GM18520 (cell line): ENCODE data around the gene IGSF9B.

Source experiments
- ATAC-seq: cut with Tn5 transposase; IDR thresholded peaks from one replicate; pipeline ENCODE4 v1.9.1; 2021; ENCODE audit not compliant: unreplicated experiment

Gene IGSF9B

DNA sequence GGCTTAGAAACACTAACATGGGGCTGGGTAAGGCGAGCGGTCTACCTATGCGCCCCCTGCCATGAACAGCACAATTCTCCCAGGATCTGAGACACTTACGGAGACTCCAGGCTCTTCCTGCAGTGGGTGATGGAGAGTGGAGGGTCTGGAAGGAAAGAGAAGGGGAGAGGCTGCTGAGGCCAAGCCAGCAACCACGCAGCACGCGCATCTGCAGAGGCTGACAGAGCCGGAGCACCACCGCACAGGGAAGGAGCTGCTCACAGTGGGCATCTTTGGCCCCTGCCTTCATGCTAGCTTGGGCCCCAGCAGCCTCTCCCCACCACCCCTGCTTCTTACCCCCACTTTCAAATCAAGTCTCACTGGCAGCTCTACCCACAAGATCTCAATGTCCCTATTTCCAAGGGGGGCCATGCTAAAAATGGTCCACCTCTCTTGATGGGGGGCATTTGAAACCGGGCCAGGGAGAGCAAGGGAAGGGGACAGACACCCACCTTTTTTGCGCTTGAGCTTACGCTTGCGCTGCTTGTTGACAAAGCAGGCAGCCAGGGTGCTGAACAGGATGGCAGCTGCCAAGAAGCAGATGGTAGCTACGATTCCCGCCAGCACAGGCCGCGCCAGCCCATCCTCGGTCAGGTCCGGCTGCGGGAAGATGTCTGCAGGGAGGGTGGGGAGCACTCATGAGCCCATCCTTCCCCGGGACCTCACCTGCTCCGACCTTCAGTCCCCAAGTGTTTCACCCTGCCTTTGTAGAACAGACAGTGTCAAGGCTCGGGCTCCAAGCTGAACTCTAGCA is 34.5 kb downstream of the IGSF9B start:
- ATAC-seq = no peak

DNA sequence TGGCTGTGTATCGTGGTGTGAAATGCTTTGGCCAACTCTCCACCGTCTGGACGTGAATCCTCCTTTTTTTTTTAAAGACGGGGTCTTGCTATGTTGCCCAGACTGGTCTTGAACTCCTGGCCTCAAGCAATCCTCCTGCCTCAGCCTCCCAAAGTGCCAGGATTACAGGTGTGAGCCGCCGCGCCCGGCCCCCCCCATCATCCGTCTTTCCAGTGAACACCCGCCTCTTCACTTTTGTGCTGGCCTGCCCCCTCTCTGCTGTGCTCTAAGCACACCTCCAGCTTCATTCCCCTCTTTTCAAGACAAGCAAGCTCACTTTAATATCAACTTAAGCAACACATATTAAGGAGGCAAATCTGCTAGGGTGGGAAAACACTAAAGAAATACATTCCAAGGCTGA is 35.3 kb downstream of the IGSF9B start:
- ATAC-seq = no peak

DNA sequence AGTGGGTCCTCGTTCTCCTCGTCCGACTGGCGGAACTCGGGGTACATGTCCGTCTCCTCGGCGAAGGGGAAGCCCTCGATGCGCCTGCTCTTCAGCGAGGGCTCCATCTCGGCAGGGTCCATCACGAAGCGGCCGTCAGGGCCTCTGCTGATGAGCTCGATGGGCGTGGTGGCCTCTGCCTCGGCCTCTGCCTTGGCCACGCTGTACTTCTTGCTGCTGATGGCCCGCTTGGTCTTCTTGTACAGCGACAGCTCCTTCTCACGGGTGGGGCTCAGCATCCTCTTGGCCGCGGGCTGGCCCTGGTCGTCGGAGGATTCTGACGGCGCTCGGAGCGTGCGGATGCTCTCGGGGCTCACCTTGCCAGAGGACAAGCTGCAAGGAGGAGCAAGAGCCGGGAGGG is 35.7 kb downstream of the IGSF9B start:
- no peak for ATAC-seq

DNA sequence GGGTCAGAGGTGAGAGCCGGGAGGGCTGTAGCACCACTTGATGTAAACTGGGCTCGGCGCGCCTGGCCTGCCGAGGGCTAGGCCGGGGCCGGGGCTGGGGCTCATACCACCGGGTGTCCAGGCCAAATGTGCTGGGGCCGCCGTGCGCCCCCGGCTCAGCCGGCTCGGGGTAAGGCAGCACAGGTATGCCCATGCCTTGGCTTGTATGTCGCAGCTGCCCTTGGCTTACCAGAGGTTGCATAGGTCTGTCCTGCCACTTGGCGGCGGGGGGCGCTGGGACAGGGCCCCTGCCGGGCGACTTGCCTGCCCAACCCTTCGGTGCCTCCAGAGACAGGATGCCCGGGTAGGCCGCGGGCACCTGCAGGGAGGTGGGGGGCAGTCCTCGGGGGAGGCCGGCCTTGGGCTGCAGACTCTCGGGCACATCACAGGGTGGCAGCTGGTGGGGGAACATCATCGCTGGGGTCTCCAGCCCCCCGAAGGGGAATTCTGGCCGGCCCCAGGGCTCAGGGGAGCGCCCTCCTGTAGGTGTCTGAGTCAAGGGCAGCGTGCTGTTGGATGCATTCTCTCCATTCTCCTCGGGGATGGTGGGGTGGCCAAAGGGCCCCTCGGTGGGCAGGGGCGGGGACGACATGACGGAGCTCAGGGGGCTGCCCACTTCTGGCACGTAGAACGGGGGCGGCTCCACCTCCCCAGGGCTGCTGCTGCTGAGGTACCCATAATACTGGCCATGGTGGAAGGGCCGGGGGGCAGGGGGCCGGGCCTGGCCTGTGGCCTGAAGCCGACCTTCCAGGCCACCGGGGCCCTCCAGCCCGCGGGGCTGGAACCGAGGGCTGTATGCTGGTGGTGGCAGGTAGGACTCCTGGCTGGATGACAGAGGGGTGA is 36.4 kb downstream of the IGSF9B start:
- no peak for ATAC-seq

DNA sequence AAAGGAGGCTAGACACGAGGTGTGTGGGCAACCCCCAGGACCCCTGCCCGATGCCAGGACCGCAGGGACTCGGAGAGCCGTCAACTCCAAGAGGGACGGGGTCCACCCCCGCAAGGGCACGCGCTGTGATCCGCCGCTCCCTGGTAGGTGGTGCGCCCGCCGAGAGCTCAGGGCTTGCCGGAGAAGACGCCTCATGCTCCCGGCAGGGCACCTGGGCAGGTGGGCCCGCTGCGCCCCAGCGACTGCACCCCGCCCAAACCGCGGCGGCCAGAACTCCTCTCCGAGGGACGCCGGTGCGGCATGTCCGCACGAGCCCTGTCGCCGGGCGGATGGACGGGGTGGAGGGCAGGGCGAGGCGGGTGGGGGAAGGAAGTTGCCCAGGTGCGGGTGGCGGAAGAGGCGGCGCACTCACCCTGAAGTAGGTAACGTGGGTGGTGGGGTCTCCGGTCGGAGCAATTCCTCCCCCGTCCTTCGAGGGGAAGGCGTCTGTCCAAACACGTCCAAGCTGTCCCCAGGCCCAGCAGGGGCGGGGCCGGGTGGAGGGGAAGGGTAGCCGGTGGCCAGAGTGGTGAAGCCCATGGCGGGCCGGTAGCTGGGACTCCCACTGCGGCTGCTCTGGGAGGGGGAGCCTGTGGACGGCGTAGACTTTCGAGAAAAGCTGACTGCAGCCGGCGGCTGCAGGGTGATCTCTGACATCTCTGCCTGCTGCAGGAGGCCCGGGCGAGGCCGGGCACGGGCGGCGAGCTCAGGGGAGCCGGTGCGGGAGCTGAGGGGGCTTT is 37.2 kb downstream of the IGSF9B start:
- ATAC-seq = no peak

DNA sequence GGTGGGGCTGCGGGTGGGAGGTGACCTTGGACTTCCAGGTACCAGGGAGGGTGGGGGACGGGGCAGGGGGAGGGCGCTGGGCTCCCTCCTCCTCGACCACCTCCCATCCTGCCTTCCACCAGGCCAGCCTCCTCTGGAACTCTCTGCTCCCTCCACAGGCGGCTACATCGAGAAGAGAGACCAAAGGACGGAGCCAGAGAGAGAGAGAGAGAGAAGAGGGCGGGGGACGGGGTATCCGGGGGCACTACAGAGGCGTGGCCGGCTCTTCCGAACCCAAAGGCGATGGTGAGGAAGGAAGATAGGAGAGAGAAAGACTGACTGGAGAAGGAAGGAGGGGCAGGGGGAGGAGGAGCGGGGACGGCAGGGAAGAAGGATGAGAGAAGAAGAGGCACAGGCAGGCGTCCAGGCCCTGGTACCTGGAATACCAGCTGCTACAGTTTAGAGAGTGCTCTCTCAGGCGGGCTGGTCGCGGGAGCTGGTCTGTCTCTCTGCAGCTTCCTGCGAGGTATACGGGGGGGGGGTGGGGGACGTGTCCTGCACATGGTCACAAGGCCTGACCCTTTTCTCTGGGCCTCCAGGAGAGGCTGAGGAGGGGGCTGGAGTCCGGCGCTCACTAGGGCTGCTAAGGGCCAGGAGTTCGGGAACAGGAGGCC is 38.0 kb downstream of the IGSF9B start:
- ATAC-seq = no peak

DNA sequence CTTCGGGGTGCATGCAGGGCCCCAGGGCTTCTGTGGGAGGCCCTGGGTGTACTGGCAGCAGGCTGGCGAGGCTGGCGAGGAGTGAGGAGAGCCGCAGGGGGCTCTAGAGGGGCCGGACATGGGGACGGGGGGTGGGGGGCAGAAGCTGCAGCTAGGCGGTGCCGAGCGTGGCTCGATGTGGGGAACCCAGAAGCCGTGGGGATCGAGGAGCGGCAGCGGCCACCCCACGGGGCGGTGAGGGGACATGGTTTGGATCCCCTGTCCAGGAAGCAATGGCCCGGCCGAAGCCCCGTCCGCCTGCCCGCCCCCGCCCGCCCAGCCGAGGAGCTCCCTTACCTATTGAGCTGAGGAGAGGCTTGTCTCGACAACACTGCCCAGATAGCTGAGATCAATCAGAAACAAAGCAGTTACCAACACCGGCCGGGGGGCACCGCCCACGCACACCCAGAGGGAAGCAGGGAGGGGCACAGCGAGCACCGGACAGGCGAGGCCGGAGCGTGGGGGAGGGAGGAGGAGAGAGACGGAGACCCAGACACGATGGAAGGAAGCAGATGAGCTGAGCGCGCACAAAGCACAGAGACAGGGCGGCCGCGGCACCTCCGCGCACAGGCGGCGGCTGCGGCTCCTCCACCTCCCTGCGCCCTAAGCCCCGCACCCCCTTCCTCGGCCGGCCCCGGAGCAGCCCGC is 38.7 kb downstream of the IGSF9B start:
- ATAC-seq = no peak

DNA sequence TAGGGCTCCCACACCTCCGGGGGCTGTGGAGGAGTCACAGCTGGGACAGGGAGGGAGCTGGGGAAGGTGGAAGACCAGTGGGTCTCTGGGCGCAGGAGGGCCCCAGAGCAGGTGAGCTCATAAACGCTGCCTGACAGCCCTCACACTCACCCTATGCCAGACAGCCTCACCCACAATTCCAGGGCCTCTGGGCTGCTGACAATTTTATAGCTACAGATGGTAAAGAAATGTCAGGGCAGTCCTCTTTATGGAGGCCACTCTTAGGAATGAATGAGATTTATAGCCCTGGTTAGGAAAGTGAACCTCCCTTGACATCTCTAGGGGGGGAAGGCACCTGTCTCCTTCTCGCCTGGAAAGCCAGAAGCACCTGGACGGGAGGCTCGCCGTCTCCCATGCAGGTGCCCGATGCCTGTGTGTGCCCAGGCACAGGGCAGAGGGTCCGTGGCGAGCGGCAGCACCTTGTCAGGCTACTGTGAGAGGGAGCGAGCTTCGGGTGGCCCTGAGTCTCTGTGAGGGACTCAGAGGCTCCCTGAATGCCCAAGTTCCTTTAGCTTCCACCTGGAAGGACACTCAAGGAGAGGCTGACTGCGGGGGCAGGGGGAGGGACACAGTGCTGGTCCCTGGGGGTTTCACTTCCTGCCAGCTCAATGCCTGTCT is 39.9 kb downstream of the IGSF9B start:
- ATAC-seq = no peak

DNA sequence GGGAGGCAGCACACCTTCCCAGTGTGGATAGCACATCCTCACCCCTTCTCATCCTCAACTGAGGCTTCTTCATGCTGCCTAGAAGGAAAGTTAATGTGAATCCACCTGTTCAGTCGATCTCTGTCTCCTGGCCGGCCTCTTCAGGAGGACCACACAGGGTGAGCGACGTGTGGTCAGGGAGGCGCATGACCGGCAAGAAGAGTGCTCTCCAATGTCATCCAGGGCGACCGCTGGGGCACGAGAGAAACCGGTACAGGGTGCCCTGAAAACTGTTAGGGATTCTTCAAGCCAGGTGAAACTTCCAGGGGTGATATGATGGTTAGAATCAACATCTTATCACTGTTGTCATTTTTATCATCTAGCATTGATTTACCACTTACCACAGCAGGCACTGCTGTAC is 43.0 kb downstream of the IGSF9B start:
- no peak for ATAC-seq

DNA sequence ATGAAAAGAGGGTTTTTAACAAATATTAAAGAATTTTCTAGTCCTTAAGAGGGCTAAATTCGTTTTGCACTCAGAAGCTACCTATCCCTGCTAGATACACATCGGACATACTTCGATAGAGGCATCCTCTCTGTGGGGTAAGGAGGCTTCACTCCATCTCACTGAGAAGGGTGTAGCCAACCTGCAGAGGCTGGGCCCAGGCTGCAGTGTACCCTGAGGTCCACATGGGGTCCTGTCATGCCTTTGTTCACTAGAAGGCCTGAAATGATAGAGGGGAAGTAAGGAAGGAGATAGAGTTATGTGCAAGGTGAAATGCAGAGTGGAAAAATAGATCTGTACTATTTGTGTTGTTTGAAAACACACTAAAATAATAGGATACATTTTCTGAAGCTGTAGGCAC is 45.6 kb downstream of the IGSF9B start:
- ATAC-seq = no peak

DNA sequence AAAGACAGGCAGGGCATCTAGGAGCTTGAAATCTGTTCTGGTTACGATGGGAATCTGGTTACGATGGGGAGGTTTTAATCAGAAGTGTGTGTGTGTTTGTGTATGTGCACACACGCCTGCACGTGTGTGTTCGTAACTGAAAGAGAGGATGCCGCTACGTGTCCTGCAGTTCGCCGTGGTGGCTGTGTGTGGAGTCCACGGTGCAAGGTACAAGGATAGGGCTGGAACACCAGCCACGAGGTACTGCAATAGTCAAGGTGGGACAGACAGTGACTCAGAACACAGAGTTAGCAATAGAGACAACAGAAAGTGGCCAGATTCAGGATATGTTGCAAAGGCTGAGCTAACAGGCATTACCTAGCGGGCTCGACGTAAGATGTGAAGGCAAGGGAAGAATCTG is 46.7 kb downstream of the IGSF9B start:
- ATAC-seq = no peak

DNA sequence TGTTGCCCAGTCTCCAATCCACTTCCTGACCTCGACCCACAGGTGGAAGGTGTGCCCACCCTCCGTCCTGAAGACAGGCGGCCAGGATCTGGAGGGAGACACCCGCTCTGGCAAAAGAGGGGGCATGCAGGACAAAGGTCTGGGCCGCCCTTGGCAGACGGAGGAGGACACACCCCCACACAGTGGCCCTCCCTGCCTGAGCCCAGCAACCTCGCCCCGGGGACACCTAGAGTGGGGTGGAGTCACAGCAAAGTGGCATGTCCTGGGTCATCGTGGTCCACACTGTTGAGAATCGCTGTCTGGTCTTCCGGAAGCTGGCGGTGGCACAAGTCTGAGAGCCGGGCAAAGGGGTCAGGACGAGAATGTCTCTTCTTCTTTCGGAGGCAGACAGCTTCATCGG is 47.9 kb downstream of the IGSF9B start:
- no peak for ATAC-seq

DNA sequence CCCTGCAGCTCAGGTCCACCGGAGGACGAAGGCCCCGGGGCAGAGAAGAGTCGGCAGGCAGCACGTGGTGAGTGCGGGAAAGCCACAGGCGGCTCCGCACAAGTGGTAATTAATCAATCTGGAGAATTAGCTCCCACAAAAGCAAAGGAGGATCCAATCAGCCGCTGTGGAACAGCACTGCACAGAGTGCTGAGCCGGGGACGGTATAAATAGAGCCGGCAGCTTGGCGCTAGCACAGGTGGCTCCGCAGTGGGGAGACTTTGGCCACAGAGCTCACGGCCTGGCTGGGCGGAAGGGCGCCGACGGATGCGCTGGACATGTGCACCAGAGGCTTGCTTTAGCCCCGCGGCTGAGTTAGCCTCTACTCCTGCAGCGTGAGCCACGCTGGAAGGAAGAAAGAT is 48.9 kb downstream of the IGSF9B start:
- no peak for ATAC-seq

DNA sequence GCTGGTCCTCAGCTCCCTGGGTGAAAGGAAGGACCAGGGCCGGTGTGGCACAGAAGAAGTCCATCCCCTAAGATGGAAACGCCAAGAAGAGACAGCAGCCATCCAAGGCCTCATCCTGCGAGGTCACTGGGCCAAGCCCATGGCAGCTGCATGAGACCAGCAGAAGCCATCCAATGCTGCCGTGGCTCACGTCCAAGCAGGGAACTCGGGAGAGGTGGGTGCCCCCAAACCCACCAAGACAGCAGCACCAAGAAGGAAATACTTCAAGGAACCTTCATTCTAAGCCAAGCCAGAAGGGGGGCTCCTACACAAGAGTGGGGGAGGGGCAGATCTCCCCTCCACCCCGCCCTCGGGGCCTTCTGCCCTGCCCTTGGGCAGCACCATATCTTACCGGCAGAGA is 49.6 kb downstream of the IGSF9B start:
- ATAC-seq = no peak

DNA sequence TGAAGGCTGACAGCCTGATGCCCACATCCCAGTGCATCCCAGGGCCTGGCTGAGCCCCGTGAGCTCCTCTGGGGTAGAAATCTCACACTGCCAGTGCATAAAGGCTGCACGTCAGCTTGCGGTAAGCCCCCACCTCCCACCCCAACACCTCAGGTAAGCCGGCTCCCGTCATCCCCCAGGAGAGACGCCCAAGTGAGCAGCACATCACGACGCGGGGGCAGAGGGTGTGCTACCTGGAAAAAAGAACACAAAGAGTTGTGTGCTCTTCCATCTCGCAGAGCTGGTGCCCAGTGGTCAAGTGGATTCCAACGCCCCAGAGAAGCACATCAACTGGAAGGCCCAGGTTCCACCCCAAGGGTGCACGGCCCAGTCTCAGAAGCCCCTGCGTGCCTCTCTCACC is 50.0 kb downstream of the IGSF9B start:
- ATAC-seq = no peak

DNA sequence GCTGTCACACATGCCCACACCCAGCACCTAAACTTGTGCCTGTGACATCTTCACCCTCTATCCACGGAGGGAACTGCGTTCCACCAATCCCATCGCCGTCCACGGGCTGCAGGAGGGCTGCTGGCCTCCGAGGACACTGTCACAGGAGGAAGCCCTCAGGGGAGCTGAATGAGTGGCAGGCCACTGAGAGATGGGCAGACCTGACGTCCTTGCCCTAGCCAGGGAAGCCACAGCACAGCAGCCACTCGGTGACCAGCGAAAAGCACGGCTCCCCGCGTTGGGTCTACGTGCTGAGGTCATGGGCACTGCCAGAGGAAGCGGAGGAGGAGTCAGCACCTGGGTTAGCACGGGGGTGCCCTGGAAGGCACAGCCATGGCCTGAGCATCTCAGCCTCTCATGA is 50.5 kb downstream of the IGSF9B start:
- ATAC-seq = no peak

DNA sequence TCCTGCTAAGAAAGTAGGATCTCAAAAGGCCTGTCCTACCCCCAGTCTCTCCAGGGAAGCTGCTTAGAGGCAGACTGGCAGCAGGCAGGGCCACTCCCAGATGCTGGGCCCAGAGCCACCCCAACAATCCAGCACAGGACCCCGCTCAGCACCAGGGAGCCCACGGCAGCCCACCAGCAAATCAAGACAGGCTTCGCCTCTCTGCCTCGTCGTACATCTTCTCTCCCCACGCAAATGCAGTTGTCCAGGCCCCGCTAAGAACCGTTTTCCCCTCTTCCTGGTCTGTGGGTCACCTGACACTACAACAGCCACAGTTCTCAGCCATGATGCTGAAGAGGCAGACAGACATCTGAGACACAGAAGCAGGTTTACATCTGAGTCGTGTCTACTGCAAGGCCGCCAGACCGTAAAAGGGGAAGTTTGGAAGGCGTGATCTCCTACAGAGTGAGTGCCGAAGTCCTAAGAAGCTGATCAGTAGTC is 51.1 kb downstream of the IGSF9B start:
- ATAC-seq = no peak

DNA sequence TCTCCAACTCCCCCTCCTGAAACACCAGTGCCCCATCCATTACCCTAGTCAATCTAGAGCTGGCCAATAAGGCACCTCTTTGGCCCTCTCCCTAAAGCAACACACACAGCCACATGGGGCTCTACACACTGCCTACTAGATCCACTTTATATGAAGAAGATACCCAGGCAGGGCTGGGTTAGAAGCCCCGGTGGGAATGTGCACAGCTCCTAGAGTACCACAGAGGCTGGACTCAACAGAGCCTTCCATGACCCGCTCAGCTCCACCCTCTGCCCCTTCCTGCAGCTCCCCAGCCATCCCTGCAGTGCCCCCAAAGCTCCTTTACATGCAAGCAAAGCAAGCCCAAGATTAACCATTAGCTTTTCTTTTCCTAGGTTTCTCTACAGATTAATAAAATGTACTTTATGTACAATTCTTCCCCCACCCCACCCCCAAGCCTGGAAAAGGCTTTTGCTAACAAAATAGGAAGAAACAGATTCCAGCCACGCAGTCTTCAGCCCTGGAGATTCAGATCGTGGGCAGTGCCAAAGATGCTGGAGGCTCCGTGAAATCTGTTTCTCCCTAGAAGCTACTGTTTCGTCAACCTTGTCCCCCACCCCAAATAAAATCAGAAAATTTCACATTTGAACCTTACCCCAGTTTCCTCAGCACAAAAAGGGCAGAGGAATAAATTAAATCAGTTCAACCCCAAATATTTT is 51.8 kb downstream of the IGSF9B start:
- no peak for ATAC-seq
